Cerebellar nuclear complex (tissue), 1 donor: ENCODE measurements around the gene GATA2.

ENCODE experiments used
- DNase-seq, 2 experiments: peaks; one replicate each; lab custom pipeline; 2025; lab: John Stamatoyannopoulos, UW

GATA2 gene

GRCh38 chr3:128487813-128488635 lies 5.0 kb downstream of the GATA2 start:
- no peak for DNase-seq

GRCh38 chr3:128487538-128487812 lies 5.5 kb downstream of the GATA2 start:
- DNase-seq = no peak

GRCh38 chr3:128486681-128487537 lies 6.1 kb downstream of the GATA2 start:
- DNase-seq = no peak

DNA sequence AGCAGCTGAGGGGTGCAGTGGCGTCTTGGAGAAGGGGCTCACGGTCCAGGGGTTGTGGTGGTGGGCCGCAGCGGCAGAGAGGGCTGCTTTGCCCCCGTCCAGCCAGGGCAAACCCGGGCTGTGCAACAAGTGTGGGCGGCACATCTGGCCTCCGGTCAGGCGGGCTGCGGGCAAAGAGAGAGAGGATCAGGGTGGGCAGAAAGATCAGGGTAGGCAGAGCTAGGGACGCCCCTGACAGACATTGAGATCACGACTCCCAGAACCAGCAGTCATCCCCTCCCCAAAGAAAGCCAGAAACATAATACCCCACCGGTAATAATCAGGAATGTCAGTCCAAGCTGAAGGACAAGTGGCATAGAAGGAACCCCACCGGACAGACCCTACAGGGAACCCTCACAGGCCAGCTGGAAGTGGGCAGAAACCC lies 6.8 kb downstream of the GATA2 start:
- DNase-seq = no peak

DNA sequence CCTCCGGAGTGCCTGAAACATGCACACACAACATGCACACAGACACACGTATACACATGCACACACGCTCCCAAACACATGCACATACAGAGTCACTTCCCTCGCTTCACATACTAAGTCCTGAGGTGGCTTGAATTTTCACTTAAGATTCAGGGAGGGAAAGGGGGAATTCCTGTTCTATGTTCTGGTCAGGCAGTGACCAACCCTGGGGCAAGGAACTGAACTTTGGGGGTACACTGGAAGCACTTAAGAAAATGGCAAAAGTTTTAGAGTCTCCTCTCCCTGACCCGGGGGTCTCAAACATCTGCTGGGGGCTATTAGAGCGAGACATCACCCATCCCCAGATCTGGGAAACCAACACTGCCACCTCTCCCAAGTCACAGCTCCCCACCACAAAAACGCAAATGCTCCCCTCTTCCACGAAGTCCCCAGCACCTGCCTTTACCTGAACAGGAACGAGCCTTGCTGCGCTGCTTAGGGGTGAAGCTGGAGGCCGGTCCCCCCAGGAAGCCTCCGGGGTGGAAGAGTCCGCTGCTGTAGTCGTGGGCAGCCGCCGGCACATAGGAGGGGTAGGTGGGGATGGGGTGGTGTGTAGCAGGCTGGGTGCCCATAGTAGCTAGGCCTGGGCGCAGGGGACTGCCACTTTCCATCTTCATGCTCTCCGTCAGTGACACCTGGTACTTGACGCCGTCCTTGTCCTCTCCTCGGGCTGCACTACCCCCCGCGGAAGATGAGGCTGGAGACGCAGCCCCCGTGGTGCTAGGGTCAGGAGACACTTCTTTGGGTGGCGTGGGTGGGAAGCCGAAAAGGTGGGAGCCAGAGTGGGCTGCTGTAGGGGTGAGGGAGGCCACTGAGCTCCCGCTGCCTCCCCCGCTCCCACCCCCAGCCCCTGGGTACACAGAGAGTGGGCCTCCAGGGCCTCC lies 7.5 kb downstream of the GATA2 start:
- DNase-seq = no peak

DNA sequence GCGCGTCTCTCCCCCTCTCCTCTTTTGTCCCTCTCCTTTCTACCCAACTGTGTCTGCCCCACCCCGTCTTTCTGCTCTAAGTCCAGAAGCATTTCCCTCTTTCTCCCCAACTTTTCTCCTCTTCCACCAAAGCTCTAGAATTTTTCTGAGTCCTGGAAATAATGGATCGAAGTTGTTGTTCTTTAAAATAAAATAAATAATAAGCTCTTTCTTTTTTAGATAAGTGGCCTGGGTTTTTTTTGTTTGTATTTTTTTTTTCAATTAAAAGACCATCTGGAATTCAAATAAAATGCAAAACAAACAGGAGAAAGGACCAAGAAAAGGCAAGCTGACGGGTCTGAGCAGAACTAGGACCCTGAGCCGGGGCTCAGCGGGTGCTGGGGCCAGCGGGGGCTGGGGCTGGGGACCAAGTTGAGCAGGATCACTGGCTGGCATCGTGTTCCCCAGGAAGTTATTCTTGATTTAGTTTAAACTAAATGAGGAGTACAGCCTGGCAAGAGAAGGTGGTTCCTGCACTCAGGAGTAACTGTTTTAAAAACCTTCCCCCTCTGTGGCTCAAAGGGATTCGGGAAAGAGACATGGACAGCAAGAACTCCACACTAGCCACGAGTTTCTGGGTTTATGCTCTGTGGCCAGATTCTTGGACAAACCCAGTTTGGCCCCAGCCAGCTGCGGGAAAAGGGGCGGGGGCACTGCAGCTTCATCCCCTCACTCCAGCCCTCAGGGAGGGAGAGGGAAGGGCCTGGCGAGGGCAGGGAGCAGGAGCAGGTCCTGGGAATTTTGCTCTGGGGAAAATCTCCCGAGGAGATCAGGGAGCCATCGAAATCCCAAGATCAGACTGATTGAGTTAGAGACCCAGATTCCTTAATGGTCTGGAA lies 8.4 kb downstream of the GATA2 start:
- no peak for DNase-seq

DNA sequence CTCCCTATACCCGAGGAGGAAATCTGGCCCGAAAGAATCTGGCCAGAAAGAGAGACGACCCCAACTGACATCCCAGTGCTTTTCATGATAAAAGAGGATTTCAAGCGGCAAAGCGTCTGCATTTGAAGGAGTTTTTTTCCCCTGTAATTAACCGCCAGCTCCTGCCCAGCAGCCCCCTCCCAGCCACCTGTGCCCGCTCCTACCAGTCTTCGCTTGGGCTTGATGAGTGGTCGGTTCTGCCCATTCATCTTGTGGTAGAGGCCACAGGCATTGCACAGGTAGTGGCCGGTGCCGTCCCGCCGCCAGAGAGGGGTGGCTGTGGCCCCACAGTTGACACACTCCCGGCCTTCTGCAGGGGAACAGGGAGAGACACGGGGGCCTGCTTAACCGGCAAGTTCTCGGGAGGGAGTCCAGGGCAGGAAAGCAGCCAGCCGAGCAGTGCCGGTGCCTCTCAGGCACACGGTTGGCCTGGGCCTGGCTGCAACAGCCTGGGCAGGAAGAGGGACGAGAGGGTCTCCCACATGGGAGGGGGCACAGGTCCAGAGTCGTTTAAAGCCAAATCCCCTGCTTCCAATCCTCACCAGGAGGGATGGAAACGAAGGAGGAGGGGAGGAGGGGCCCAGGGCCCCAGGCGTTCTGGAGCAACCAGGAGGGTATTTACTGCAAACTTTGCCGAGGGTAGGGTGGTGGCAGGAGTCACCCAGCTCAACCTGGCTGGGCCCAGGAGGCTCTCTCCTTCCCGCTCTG lies 9.2 kb downstream of the GATA2 start:
- no peak for DNase-seq

- DNase-seq = no peak
These were observed 10.0 kb downstream of the GATA2 start for GRCh38 chr3:128482666-128483656.

GRCh38 chr3:128482175-128482574 lies 10.8 kb downstream of the GATA2 start:
- no peak for DNase-seq

- no peak for DNase-seq
These were observed 11.5 kb downstream of the GATA2 start for GRCh38 chr3:128481438-128481942.

- DNase-seq = no peak
These were observed 12.1 kb downstream of the GATA2 start for GRCh38 chr3:128480717-128481437.

- no peak for DNase-seq
These were observed 12.7 kb downstream of the GATA2 start for GRCh38 chr3:128480278-128480677.

DNA sequence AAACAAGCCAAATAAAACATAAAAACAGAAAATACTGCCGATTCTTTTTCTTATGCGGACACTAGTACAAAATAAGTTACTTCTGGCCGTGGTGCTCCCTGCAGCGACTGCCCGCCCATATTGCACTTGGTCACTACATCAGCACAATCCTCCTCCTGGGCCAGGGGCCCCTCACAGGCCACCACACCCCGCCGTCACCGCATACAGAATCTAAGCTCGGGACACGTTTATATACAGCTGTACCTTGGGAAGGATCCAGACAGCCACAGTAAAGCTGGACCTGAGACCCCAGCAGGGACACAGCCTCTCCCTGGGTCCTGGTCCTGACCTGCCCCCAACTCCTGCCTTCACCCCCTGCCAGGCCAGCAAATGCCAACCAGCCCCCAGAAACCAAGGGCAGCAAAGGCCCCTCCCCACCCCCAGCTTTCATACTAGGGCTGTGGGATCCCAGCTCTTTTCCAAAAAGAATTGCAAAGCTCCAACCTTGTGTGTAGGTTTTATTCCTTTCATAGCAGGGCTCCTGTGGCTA lies 13.4 kb downstream of the GATA2 start:
- no peak for DNase-seq

- DNase-seq = no peak
These were observed 14.2 kb downstream of the GATA2 start for GRCh38 chr3:128478576-128479506.

GRCh38 chr3:128476659-128477058 lies 16.3 kb downstream of the GATA2 start:
- DNase-seq = no peak

- no peak for DNase-seq
These were observed 17.6 kb downstream of the GATA2 start for GRCh38 chr3:128475355-128475754.

DNA sequence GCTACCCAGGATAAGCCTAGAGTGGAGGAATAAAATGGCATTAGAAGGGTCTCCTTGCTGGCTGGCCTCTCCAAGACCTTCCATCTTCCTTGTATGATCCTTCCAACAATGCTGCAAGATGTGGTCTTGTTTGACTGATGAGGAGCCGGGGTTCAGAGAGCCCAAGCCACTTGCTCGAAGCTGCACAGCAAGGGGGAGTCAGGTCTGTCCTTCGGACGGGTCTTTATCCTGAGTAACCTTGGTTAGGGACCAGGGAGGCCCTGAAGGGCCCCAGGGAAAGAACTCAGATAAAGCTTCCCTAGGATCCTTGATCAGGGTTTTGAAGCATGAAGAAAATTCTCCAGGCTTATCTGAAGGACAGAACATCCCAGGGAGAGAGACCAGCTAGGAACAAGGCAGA lies 19.3 kb downstream of the GATA2 start:
- DNase-seq = no peak
